Right ventricle myocardium inferior (tissue), 1 donor: ENCODE results near the gene TPPP2. TPM values are rescaled to one million over a fixed set of nuclear protein-coding genes. Genes with fewer than 3 reads are reported as not detected.

Source experiments
- ATAC-seq: fragments of 200-7000 bp; cut with Tn5 transposase; one replicate; pipeline ENCODE4 v1.9.1; 2020; ENCODE audit warnings: mild to moderate bottlenecking, moderate library complexity
- DNase-seq: peaks from one replicate; pipeline ENCODE4 v3.0.0; 2021; ENCODE audit errors: missing footprints
- intact Hi-C: fragments of 100-400 bp; cut with DNase I; formaldehyde crosslinking; loops from one replicate; pipeline ENCODE4 v1.11.0; 2022
- total RNA-seq: library from RNA; stranded (reverse); fragmentation: NEBNext Ultra II Directional; extraction: Animal tissue kit (Norgen Biotek cat#: 25700); gene quantifications from one replicate; pipeline ENCODE4 v1.2.1, GENCODE V29; 2021
- donor health status: DM: no; HTN: yes; CAD: no; lungs with severe emphysema.

TPPP2 gene
- total RNA-seq, 1 donor from 2014 or later = 1.1 TPM

- peak; percentile 80 for ATAC-seq
- no peak for DNase-seq
- intact Hi-C loops = loop anchor here (1.0 to 2.0 kb wide), 3 partner anchors 26 to 92 kb away; no protein-coding TSS in a partner anchor
These were observed 15.2 kb upstream of the TPPP2 start for GRCh38 chr14:21014761-21015190.

DNA sequence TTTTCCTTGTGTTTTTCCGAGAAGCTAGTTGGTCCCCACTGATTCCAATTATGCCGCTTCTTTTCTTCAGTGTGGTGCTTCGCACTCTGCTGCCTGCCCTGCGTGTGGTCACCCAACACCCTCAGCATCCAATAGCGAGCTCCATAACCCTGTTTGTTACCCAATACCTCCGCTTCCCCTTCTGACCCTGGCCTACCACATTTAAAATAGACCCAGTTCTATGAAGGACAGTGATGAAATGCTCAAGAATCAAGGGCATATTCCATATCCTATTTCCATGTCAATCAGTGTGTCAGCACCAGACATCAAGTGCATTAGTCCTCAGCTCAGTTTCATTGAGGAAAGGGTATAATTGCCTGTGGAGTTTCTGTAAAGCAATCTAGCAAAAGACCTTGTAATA lies 14.7 kb upstream of the TPPP2 start:
- ATAC-seq = no peak
- no peak for DNase-seq
- intact Hi-C loops = loop anchor here (2.0 kb wide), 2 partner anchors 77 to 91 kb away; no protein-coding TSS in a partner anchor

DNA sequence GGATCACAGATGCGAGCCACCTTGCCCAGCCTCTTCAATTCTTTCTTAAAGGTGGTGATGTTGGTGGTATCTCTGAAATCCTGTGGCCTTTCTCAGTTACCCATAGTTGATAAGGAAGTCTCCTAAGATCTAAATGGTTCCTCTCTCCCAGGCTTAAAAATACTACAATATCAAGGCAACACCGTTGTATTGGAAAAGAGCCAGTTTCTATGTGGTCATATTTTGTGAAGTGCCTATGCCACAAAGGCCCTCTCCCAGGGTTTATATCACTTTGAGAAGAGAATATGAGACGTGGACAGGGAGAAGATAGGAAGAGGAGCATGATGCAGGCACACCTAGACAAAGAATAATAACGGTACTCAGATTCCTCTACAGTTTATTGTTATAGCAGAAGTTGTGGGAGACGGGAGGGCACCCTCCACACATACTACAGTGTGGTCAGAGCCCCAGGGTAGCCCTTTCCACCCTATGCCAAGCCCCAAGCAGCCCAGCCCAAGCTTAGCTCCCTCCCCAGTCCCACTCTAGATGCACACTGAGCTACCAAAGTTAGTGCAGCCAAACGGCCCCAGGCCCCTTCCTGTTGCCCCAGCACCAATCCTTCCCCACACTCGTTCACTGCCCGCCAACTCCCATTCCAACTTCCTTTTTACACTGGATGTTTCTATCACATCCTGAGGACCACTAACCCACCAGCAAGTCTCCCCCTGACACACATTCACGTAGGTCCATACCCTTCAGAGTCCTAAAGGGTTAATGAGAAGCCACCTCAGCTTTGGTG lies 13.4 kb upstream of the TPPP2 start:
- DNase-seq (no peak), ATAC-seq (no peak)
- intact Hi-C loops = no loop called here

- DNase-seq = no peak
- no peak for ATAC-seq
- intact Hi-C loops = no loop called here
These were observed 12.3 kb upstream of the TPPP2 start for GRCh38 chr14:21017528-21018245.

DNA sequence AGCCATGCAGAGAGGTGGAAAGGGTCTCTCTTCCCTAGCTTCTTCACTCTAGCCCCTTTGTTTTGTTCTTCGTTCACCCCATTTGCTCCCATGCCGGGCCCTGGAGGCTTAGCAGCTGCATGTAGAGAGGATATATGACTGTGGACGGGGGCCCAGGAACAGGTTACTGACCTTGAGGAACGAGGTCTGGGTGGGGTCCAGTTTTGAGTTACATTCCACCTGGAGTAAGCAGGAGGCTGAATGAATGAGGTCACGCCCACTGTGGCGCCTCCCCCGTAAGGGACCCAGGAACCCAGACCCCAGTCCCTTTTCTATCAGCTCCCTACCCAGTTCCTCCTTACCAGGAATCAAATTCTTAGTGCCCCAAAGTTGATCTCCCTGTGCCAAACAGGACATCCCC lies 11.7 kb upstream of the TPPP2 start:
- DNase-seq (no peak), ATAC-seq (no peak)
- intact Hi-C loops = no loop called here

DNA sequence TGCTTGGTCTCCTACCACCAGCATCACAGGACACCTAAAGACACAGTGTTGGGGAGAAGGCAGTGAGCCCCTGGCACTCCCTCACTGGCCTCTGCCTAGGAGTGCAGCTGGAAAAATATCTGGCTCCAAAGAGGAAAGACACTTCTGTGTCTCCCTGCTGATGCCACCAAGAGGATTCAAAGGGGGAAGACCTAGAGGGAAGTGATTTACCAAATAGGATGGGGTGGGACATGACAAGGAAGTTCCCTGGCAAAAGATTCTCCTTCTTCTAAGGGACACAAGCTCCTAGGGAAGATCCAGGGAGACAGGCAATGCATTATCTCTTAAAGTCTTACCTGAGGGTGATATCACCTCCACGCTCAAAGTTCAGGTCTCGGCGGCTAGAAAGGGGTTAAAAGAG lies 11.2 kb upstream of the TPPP2 start:
- intact Hi-C loops = no loop called here
- DNase-seq (no peak), ATAC-seq (no peak)

DNA sequence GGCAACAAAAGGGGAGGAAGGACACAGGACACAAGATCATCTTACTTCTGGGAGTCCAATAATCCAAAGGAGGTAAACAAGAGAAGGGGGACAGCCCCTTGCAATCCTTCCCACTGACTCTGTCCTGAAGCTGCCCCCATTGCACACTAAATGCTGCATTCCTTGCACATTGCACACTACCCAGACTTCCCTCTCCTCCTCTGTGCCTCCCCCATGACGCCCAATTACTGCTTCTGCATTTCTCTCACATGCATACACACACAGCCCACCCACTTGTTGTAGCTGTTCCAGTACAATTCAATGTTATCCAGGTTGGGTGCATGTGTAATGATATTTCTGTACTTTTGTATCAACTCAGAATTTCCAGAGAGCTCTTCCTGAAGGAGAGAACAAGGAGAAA lies 10.7 kb upstream of the TPPP2 start:
- intact Hi-C loops = no loop called here
- no peak for ATAC-seq

GRCh38 chr14:21020977-21021545 lies 9.0 kb upstream of the TPPP2 start:
- no peak for ATAC-seq
- no peak for DNase-seq
- intact Hi-C loops = no loop called here

More for the DNA sequence above, 10.7 kb upstream of the TPPP2 start:
- no peak for DNase-seq

DNA sequence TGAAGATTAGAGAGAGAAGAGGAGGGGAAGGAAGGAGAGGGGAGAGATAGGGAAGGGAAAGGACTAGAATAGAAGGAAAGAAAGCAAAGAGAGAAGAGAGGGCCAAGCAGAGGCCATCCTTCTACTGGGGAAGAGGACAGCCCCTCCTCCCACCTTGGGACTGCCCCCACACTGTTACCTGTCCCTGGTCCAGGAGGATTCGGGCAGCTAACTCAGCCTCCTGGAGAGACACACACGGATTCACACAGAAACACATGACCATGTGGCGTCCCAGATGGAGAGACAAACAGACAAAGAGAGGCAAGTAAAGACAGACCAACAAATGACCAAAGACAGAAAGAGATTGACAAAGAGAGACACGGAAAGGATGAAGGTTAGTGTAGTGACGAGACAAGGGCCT lies 7.3 kb upstream of the TPPP2 start:
- ATAC-seq (no peak), DNase-seq (no peak)
- intact Hi-C loops = no loop called here

DNA sequence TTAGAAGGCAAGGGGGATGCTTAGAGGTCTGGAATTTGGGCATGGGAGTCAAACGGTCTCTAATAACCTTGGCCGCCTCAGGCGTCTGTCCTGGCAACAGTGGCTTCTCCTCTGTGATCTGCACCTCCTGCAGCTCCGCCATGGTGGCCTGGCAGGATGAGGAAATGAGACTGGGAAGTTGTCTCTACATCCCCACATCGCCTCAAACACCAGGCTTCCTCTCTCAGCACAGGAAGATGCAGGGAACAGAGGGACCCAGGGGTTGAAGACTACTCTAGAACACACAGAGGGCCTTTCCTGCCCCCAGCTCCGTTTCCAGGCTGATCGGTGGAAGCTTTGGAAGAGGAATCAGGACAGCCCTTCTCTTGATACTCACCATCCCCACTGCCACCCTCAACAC lies 6.8 kb upstream of the TPPP2 start:
- ATAC-seq (no peak), DNase-seq (no peak)
- intact Hi-C loops = no loop called here

GRCh38 chr14:21023817-21024584 lies 6.0 kb upstream of the TPPP2 start:
- intact Hi-C loops = no loop called here
- peak; percentile 6 for ATAC-seq
- DNase-seq = no peak

- ATAC-seq (peak; percentile 87), DNase-seq (peak; percentile 93)
- intact Hi-C loops = loop anchor here (1.0 kb wide), 1 partner anchor 15 kb away; no protein-coding TSS in a partner anchor
These were observed 5.2 kb upstream of the TPPP2 start, which contains the start of gene NDRG2 for GRCh38 chr14:21024585-21025370. NDRG2 (minus strand) TSS chr14:21025061; CDS start chr14:21023315, 1,746 bp downstream.

DNA sequence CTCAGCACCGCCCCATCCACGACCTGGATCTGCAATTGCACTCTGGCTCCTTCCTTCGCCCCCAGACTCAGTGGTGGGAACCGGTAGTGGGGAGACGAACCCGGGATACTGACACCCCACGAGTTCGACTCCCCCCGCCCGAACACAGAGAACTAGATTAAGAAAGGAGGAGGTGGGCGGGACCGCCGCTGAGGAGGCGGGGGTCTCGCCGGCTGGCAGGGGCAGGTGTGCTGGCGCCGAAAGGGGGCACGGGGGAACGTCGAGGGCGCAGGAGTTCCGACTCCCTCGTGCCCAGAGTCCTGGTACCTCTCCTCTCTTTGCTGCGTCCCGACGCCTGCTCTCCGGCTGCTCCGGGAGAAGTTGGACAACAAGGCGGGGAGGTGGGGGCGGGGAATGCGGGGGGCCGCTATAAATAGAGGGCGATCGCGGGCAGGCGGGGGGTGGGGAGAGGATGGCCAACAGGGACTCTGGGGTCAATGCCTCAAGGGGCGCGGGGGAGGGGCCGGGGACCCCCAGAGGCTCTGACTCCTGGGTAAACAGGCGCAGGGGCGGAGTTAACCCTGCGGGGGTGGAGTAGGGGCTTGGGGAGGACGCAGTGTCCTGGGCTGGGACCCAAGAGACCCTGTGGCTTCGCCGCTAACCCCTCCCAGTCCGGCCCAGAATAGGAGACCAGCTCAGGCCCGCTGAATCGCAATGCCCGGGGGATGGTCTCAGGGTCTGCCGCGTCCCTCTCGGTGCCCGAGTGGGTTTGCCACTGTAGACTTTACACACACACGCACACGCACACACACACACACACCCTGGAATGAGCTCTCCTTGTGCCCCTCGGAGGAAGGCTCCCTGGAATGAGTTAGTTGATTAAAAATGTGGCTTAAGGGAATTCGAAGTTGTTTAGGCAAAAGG lies 4.4 kb upstream of the TPPP2 start:
- intact Hi-C loops = loop anchor here (1.0 to 2.0 kb wide), 2 partner anchors 14 to 45 kb away; partner anchors contain the start of gene ARHGEF40
- ATAC-seq (peak; percentile 75), DNase-seq (peak; percentile 92)

- ATAC-seq = no peak
- intact Hi-C loops = loop anchor here (2.0 kb wide), 1 partner anchor 44 kb away; the partner anchor contains the start of gene ARHGEF40
- no peak for DNase-seq
These were observed 3.6 kb upstream of the TPPP2 start for GRCh38 chr14:21026274-21026987.

DNA sequence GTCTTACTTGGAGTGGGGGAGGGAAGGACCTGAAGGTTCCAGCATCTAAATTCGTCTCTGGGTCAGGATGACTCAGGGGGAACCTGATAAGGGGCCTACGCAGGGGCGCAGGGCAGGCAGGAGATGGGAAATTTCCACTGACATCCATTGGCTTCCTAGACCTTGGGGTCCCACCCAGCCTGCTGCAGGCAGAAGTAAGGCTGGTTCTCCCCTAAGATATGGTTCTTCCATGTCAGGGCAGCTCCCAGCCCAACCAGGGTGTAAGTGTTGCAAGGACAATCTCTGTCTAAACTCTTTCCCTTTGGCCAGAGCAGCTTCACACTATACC lies 3.1 kb upstream of the TPPP2 start:
- no peak for ATAC-seq
- DNase-seq = no peak
- intact Hi-C loops = loop anchor here (2.0 kb wide), 1 partner anchor 44 kb away; the partner anchor contains the start of gene ARHGEF40

GRCh38 chr14:21030531-21030930 lies 514 bp downstream of the TPPP2 start:
- ATAC-seq (no peak), DNase-seq (no peak)
- intact Hi-C loops = no loop called here
